Heart right ventricle (tissue), 16 donors: ENCODE measurements around the gene DDX1. TPM values are rescaled to one million over a fixed set of nuclear protein-coding genes. Genes with fewer than 3 reads are reported as not detected.

Source experiments
- ATAC-seq, 8 donors: fragments of 200-7000 bp; cut with Tn5 transposase; one replicate each; pipeline ENCODE4 v1.9.1; 2020; ENCODE audit warnings: mild to moderate bottlenecking in 8 of 8, moderate library complexity in 8 of 8, moderate number of reproducible peaks in 1 of 8
- DNase-seq, 2 donors: peaks; one replicate each; pipeline ENCODE4 v3.0.0-alpha.2; 2020
- H3K27ac ChIP-seq, 10 donors: fragments of 200-600 bp; sonication (generic) in 2 of 10; one replicate each; pipeline versions ENCODE4 v1.5.0 to v1.8.0; 2020 to 2022; ENCODE audit warnings: mild to moderate bottlenecking in 3 of 10
- H3K27me3 ChIP-seq, 7 donors: fragments of 200-600 bp; one replicate each; pipeline ENCODE4 v1.8.0; 2021 to 2022; ENCODE audit warnings: mild to moderate bottlenecking in 2 of 7
- H3K36me3 ChIP-seq, 9 donors: fragments of 200-600 bp; sonication (generic) in 1 of 9; one replicate each; pipeline versions ENCODE4 v1.5.0 to v1.8.0; 2020 to 2022; ENCODE audit warnings: mild to moderate bottlenecking in 2 of 9
- H3K4me1 ChIP-seq, 9 donors: fragments of 200-600 bp; sonication (generic) in 1 of 9; one replicate each; pipeline versions ENCODE4 v1.5.0 to v1.8.0; 2020 to 2022; ENCODE audit warnings: mild to moderate bottlenecking in 4 of 9
- H3K4me3 ChIP-seq, 10 donors: fragments of 200-600 bp; sonication (generic) in 2 of 10; one replicate each; pipeline versions ENCODE4 v1.5.0 to v1.8.0; 2020 to 2022; ENCODE audit warnings: mild to moderate bottlenecking in 7 of 10, moderate library complexity in 2 of 10
- H3K9me3 ChIP-seq, 11 donors: fragments of 200-600 bp in 10 of 11; sonication (generic) in 2 of 11; one replicate each; pipeline versions ENCODE4 v1.5.0 to v1.8.0; 2013 to 2022; ENCODE audit warnings: mild to moderate bottlenecking in 2 of 11, control low read depth in 1 of 11, moderate library complexity in 1 of 11
- WGBS, 2 donors: extraction: QIAGEN DNeasy Blood & Tissue Kit; methylation state at CpG; one replicate each; pipeline ENCODE4 v1.1.7; 2013; ENCODE audit warnings: inconsistent platforms in 1 of 2; 5-methylcytosine and 5-hydroxymethylcytosine counted together
- intact Hi-C, 10 donors: fragments of 100-400 bp; cut with DNase I; formaldehyde crosslinking; loops; one replicate each; pipeline versions ENCODE4 v1.11.1 to v1.14.2; 2022
- polyA plus RNA-seq, 2 donors: library from polyadenylated mRNA; stranded (reverse); fragments of 200-250 nt; gene quantifications; one replicate each; pipeline ENCODE4 v1.2.3, GENCODE V29; 2013
- total RNA-seq, 10 donors: library from RNA; stranded (reverse); fragmentation: NEBNext Ultra II Directional in 3 of 10; extraction: Animal tissue kit (Norgen Biotek cat#: 25700) in 3 of 10; gene quantifications; one replicate each; pipeline versions ENCODE4 v1.2.1 to v1.2.4, GENCODE V29; 2021 to 2023
- TF ChIP-seq, protein P1 (sequence below), 9 donors: fragments of 200-600 bp; sonication (generic) in 2 of 9; IDR thresholded peaks; one replicate each; pipeline versions ENCODE4 v1.5.0 to v1.8.0; 2021 to 2022; ENCODE audit warnings: antibody characterized with exemption in 9 of 9, mild to moderate bottlenecking in 5 of 9, moderate library complexity in 1 of 9
- donor health status: Arrhythmogenic right ventricular cardiomyopathy.
- donor health status: ischemic (EF 13 %, LVEDD 7.1; RV severe dilation, severe dysfunction).
- donor health status: healthy with polysubstance abuse.
- donor health status: DM: no; HTN: yes; CAD: no.
- donor health status: DM: no; HTN: no; CAD: no.
- donor health status: ischemic (EF 25% LVEDD 6.9; RV normal size, moderate dysfunction).
- donor health status: ischemic (EF 25% LVEDD 5.7; RV mildly dilated, moderate dysfunction).
- donor health status: healthy.
- donor health status: DM: yes; HTN: yes; CAD: no.
- donor health status: Ischemic cardiomyopathy.
- donor health status: ischemic (EF 35%, LVEDD 5.7; RV mildly dilated, moderate dysfunction).
- donor health status: nonischemic (EF 11% LVEDD 7.7; RV severe dilation, severe dysfunction).
- donor health status: DM: yes; HTN: yes; CAD: no.
- donor health status: PGD.
- donor health status: ischemic (EF 29% LVEDD 5.4; RV normal size, mild dysfunction).
- donor health status: nonischemic (EF 23%, LVEDD 6.1; RV moderate dilation, normal function).

DDX1 gene
- total and polyA plus RNA-seq, 12 donors, result 80.1 to 183 (median 157) TPM

DNA sequence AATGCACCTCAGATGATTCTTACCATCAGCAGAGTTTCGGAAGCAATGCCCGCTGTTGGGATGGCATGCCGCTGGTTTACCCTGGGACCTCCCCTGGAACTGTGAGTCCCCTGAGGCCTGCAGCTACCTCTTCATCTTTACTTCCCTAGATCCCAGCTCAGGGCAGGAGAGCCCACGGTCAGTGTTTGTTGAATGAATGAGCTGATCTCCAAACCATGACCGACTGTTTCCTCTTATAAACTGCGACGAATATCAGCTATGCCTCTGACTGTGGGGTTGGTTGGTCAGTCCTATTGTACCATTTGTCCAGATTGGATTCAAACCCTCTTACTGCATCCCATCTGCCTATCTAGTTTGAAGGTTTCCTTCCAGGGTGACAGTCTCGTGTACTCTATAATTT is 64.4 kb downstream of the DDX1 start:
- no peak for DNase-seq
- no peak for ATAC-seq
- H3K9me3 ChIP-seq, result no peaks in the 10 kb centered on the region
- intact Hi-C loops, result no loop called here
- TF ChIP-seq, protein P1, sequence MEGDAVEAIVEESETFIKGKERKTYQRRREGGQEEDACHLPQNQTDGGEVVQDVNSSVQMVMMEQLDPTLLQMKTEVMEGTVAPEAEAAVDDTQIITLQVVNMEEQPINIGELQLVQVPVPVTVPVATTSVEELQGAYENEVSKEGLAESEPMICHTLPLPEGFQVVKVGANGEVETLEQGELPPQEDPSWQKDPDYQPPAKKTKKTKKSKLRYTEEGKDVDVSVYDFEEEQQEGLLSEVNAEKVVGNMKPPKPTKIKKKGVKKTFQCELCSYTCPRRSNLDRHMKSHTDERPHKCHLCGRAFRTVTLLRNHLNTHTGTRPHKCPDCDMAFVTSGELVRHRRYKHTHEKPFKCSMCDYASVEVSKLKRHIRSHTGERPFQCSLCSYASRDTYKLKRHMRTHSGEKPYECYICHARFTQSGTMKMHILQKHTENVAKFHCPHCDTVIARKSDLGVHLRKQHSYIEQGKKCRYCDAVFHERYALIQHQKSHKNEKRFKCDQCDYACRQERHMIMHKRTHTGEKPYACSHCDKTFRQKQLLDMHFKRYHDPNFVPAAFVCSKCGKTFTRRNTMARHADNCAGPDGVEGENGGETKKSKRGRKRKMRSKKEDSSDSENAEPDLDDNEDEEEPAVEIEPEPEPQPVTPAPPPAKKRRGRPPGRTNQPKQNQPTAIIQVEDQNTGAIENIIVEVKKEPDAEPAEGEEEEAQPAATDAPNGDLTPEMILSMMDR (IDR thresholded peaks at IDR 0.05), result no peak
- no peak overlapping the region for H3K27ac ChIP-seq
- no peak overlapping the region for H3K4me3 ChIP-seq
- no peaks in the 10 kb centered on the region for H3K36me3 ChIP-seq
- no peaks in the 10 kb centered on the region for H3K27me3 ChIP-seq
- H3K4me1 ChIP-seq, result no peaks in the 10 kb centered on the region
- WGBS, 2 donors, result 94% methylated on average over 8 of the region's 8 CpGs

GRCh38 chr2:15657759-15658158 is 66.1 kb downstream of the DDX1 start:
- no peaks in the 10 kb centered on the region for H3K36me3 ChIP-seq
- intact Hi-C loops, result no loop called here
- H3K4me3 ChIP-seq, result no peak overlapping the region
- WGBS, 2 donors, result 91% methylated on average over 9 of the region's 9 CpGs
- H3K27me3 ChIP-seq, result no peaks in the 10 kb centered on the region
- ATAC-seq, result no peak
- TF ChIP-seq, protein P1 (IDR thresholded peaks at IDR 0.05), result no peak
- DNase-seq, result no peak
- no peak overlapping the region for H3K27ac ChIP-seq
- H3K9me3 ChIP-seq, result no peaks in the 10 kb centered on the region
- no peaks in the 10 kb centered on the region for H3K4me1 ChIP-seq

DNA sequence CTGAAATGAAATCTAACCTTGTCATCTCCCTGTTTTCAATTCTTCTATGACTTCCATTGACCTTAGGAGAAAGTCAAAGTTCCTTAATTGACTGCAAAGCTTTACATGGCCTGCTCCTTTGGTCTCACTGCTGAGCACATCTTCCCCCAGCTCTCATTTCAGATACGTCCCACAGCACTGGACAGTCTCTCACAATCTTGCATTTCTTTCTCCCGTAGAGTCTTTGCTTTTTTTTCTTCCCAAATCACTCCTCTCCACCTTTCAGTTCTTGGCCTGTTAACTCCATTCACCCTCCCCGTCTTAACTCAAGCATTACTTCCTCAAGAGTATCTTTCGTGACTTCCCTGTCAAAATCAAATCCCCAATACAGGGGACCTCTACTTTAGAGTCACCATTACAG is 67.2 kb downstream of the DDX1 start:
- intact Hi-C loops, result no loop called here
- peaks cover 0 to 1% (median 0%) of the 10 kb centered on the region in 7 donors for H3K27me3 ChIP-seq
- ATAC-seq, result no peak
- no peak overlapping the region for H3K27ac ChIP-seq
- H3K9me3 ChIP-seq, result no peaks in the 10 kb centered on the region
- H3K4me1 ChIP-seq, result no peaks in the 10 kb centered on the region
- TF ChIP-seq, protein P1 (IDR thresholded peaks at IDR 0.05), result no peak
- no peak overlapping the region for H3K4me3 ChIP-seq
- no peak for DNase-seq
- no peaks in the 10 kb centered on the region for H3K36me3 ChIP-seq
- WGBS, 2 donors, result 96 to 97% methylated on average over 4 of the region's 4 CpGs

- TF ChIP-seq, protein P1 (IDR thresholded peaks at IDR 0.05), result no peak
- 77 to 79% methylated on average over 6 of the region's 6 CpGs for WGBS, 2 donors
- intact Hi-C loops, result no loop called here
Observed at GRCh38 chr2:15660491-15661294, 69.0 kb downstream of the DDX1 start.

More at GRCh38 chr2:15660491-15661294, 69.0 kb downstream of the DDX1 start:
- DNase-seq (no peak), ATAC-seq (no peak)
- Histone ChIP-seq H3K27ac (no peak overlapping the region), H3K9me3 (no peaks in the 10 kb centered on the region), H3K4me1 (no peaks in the 10 kb centered on the region), H3K4me3 (no peak overlapping the region), H3K36me3 (no peaks in the 10 kb centered on the region), H3K27me3 (peaks cover 0 to 7% (median 0%) of the 10 kb centered on the region in 7 donors)
